Smooth muscle cell (in vitro differentiated cells): ENCODE data around the gene NOS2. TPM values are rescaled to one million over a fixed set of nuclear protein-coding genes. Genes with fewer than 3 reads are reported as not detected.
"Not testable (repeated sequence)": the region's sequence is repeated elsewhere in the genome, so short reads cannot be mapped to it uniquely, and the experiment has no call there.

ENCODE experiments used
- DNase-seq: peaks from one replicate; lab custom pipeline; 2025; ENCODE audit not compliant: unreplicated experiment; lab: John Stamatoyannopoulos, UW
- H2AFZ ChIP-seq: fragments of 200-600 bp; sonication (generic); 2 replicates; pipeline ENCODE4 v1.6.0; 2016; ENCODE audit warnings: antibody characterized with exemption, low read depth, mild to moderate bottlenecking
- H3F3A ChIP-seq: fragments of 200-600 bp; sonication (generic); 2 replicates; pipeline ENCODE4 v1.6.0; 2017; ENCODE audit warnings: antibody characterized with exemption, low read depth
- H3K27ac ChIP-seq: fragments of 200-600 bp; sonication (generic); 2 replicates; pipeline ENCODE4 v1.5.1; 2016; ENCODE audit warnings: low read depth, mild to moderate bottlenecking
- H3K27me3 ChIP-seq: fragments of 200-600 bp; sonication (generic); 2 replicates; pipeline ENCODE4 v1.6.1; 2016; ENCODE audit warnings: low read depth, mild to moderate bottlenecking
- H3K36me3 ChIP-seq: fragments of 200-600 bp; sonication (generic); 2 replicates; pipeline ENCODE4 v1.5.1; 2016; ENCODE audit warnings: low read depth
- H3K4me1 ChIP-seq: fragments of 200-600 bp; sonication (generic); 2 replicates; pipeline ENCODE4 v1.5.1; 2016; ENCODE audit warnings: low read depth
- H3K4me2 ChIP-seq: fragments of 200-600 bp; sonication (generic); 2 replicates; pipeline ENCODE4 v1.6.0; 2016; ENCODE audit warnings: mild to moderate bottlenecking
- H3K4me3 ChIP-seq: fragments of 200-600 bp; sonication (generic); 2 replicates; pipeline ENCODE4 v1.5.1; 2016; ENCODE audit warnings: mild to moderate bottlenecking
- H3K79me2 ChIP-seq: fragments of 200-600 bp; sonication (generic); 2 replicates; pipeline ENCODE4 v1.6.0; 2016; ENCODE audit warnings: low read depth, mild to moderate bottlenecking
- H3K9ac ChIP-seq: fragments of 200-600 bp; sonication (generic); 2 replicates; pipeline ENCODE4 v1.6.0; 2016; ENCODE audit warnings: low read depth
- H3K9me3 ChIP-seq: fragments of 200-600 bp; sonication (generic); replicated peaks from 2 replicates; pipeline ENCODE4 v1.5.1; 2016; ENCODE audit warnings: low read depth
- H4K20me1 ChIP-seq: fragments of 200-600 bp; sonication (generic); 2 replicates; pipeline ENCODE4 v1.6.0; 2016; ENCODE audit warnings: low read depth
- WGBS: methylation state at CpG from one replicate; pipeline ENCODE4 v1.1.7; 2016; ENCODE audit warnings: low lambda C conversion rate; 5-methylcytosine and 5-hydroxymethylcytosine counted together
- polyA plus RNA-seq: library from polyadenylated mRNA; unstranded; fragments of >200 nt; fragmentation: Nextera tagmentation; extraction: Ambion mirVana; gene quantifications from 2 replicates; pipeline ENCODE4 v1.2.1, GENCODE V29; 2016
- total RNA-seq: library from RNA; depleted of rRNA; stranded (reverse); fragments of >200 nt; gene quantifications from 2 replicates; pipeline ENCODE4 v1.2.3, GENCODE V29; 2014
- TF ChIP-seq, protein P1 (sequence below): fragments of 200-600 bp; sonication (generic); IDR thresholded peaks from 2 replicates; pipeline ENCODE4 v1.5.1; 2017; ENCODE audit warnings: borderline replicate concordance, mild to moderate bottlenecking, antibody characterized with exemption; ENCODE audit not compliant: insufficient read depth, poor library complexity, severe bottlenecking

Gene NOS2
- total and polyA plus RNA-seq, 2 experiments from 2014 or later, result 0.16 TPM; not detected in 1

DNA sequence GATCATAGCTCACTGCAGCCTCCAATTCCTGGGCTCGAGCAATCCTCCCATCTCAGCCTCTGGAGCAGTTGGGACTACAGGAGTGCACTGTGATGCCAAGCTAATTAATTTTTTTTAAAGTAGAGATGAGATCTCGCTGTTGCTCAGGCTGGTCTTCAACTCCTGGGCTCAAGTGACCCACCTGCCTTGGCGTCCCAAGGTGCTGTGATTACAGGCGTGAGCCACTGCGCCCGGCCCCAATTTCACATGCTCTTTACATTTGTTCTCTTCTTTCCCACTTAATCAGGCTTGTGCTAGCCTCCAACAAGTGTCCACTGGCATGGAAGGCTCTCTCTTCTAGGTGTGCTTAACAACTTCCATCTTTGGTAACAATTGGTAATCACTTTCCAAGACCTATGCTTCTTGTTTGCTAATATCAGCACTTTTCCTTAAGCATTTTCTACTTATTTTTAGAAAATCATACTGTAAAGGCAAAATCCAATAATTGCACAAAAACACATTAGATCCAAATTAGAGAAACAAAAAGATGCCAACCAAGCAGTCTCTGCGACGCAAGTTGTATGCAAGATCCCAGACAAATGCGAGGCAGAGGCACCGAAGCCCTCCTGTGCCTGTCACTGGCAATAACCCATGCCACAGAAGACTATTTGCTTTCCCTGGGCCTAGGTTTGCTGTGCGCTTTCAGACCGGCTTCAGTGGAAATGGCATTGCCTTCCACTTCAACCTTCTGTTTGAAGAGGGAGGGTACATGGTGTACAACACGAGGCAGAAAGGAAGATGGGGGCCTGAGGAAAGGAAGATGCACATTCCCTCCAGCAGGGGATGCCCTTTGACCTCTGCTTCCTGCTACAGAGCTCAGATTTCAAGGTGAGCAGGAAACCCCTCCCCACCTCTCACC is 52.6 kb downstream of the NOS2 start:
- Histone ChIP-seq H3K27me3 (no peaks in the 10 kb centered on the region), H3K9me3 (no peaks in the 10 kb centered on the region), H3K36me3 (no peaks in the 10 kb centered on the region), H2AFZ (no peak overlapping the region), H4K20me1 (no peaks in the 10 kb centered on the region), H3K4me2 (no peak overlapping the region), H3K27ac (no peak overlapping the region), H3K4me3 (no peak overlapping the region), H3K4me1 (no peaks in the 10 kb centered on the region), H3K79me2 (no peaks in the 10 kb centered on the region), H3K9ac (no peak overlapping the region), H3F3A (no peaks in the 10 kb centered on the region)
- DNase-seq, result no peak
- TF ChIP-seq, protein P1, sequence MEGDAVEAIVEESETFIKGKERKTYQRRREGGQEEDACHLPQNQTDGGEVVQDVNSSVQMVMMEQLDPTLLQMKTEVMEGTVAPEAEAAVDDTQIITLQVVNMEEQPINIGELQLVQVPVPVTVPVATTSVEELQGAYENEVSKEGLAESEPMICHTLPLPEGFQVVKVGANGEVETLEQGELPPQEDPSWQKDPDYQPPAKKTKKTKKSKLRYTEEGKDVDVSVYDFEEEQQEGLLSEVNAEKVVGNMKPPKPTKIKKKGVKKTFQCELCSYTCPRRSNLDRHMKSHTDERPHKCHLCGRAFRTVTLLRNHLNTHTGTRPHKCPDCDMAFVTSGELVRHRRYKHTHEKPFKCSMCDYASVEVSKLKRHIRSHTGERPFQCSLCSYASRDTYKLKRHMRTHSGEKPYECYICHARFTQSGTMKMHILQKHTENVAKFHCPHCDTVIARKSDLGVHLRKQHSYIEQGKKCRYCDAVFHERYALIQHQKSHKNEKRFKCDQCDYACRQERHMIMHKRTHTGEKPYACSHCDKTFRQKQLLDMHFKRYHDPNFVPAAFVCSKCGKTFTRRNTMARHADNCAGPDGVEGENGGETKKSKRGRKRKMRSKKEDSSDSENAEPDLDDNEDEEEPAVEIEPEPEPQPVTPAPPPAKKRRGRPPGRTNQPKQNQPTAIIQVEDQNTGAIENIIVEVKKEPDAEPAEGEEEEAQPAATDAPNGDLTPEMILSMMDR, result peak; percentile 24
- WGBS, result 83% methylated on average over 13 of the region's 13 CpGs

DNA sequence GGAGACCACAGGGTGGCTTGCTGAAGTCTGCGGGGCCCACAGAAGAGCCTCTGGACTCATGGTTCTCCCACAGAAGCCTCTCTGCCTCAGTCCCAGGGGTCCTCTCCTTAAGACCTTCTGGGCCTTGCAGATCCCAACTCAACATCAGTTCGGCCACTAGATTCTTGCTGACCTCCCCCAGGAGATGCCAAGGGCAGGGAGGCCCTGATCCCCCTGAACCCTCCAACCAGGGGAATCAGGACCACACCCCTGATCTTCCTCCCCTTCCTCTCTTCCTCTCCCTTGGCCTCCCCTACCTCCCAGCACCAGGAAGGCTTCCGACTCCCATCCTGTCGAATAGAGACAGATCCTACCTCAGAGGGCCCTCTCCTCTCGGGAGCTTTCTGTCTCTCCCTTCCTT is 53.4 kb downstream of the NOS2 start:
- Histone ChIP-seq H3K79me2 (no peaks in the 10 kb centered on the region), H3F3A (no peaks in the 10 kb centered on the region), H4K20me1 (no peaks in the 10 kb centered on the region), H2AFZ (no peak overlapping the region), H3K4me3 (no peak overlapping the region), H3K9me3 (no peaks in the 10 kb centered on the region), H3K4me2 (no peak overlapping the region), H3K36me3 (no peaks in the 10 kb centered on the region), H3K27ac (no peak overlapping the region), H3K9ac (no peak overlapping the region), H3K4me1 (no peaks in the 10 kb centered on the region), H3K27me3 (no peaks in the 10 kb centered on the region)
- TF ChIP-seq, protein P1, result no peak
- no peak for DNase-seq
- 87% methylated on average over 5 of the region's 5 CpGs for WGBS

DNA sequence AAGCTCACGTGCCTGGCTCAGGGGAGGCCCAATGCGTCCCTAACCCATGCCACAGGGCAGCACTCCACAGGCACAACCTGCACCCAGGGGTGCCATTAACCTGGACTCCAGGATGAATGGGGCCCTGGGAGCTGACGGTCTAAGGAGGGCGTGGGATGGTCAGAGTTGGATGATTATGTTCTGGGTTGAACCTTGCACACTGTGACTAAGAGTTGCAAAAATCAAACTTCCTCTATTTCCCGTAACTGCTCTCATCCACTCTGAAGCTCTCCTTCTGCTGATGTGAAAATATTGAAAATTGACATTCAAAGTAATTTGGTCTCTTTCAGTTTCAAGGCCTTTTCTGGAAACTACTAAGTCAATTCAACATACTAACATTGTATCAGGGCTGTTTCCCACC is 54.0 kb downstream of the NOS2 start:
- H3K9ac ChIP-seq, H3K4me3 ChIP-seq, DNase-seq, H3K27me3 ChIP-seq, H3K36me3 ChIP-seq, H3K4me2 ChIP-seq, H3F3A ChIP-seq, H3K9me3 ChIP-seq, H3K27ac ChIP-seq, H3K4me1 ChIP-seq, H3K79me2 ChIP-seq, H4K20me1 ChIP-seq, H2AFZ ChIP-seq: not testable (repeated sequence)
- 100% methylated on average over 1 of the region's 5 CpGs for WGBS

DNA sequence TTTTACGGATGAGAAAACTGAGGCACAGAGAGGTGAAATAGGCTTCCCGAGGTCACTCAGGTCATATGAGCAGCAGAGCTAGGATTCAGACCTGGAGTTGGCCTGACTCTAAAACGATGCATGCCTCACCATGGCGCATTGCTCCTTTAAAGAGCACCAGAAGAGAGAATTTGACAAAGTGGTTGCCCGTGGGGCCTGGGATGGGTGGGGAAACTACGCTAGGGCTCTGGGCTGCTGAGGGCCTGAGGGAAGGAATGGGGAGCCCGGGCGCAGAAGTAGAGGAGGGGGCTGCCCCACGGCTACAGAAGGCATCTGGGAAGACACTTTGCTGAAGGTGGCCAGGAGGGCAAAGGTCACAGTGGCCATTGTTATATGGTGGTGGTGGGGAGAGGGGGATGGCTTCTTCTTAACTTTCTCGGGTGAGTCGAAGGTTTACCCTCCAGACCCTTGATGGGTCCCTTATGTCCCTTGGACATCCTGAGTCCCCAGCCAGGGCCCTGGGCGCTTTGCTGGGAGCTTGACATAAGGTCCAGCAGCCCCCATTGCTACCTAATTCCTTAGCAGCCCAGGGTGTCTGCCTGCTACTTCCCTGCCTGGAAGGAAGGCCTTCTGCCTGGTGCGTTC is 55.0 kb downstream of the NOS2 start:
- H3K4me3 ChIP-seq, H4K20me1 ChIP-seq, H3K27ac ChIP-seq, H3K9ac ChIP-seq, H3K27me3 ChIP-seq, H2AFZ ChIP-seq, H3K36me3 ChIP-seq, H3K4me2 ChIP-seq, H3K9me3 ChIP-seq, DNase-seq, H3K79me2 ChIP-seq, H3F3A ChIP-seq, H3K4me1 ChIP-seq: not testable (repeated sequence)
- WGBS, result 88% methylated on average over 12 of the region's 13 CpGs
